Hepatocyte (in vitro differentiated cells): ENCODE results near the gene APBA2. TPM values are rescaled to one million over a fixed set of nuclear protein-coding genes. Genes with fewer than 3 reads are reported as not detected.

ENCODE experiments used
- DNase-seq: peaks from one replicate; pipeline ENCODE4 v3.0.0-alpha.2; 2016; ENCODE audit warnings: low spot score
- H2AFZ ChIP-seq: fragments of 200-600 bp; sonication (generic); 2 replicates; pipeline ENCODE4 v1.6.0; 2016; ENCODE audit warnings: antibody characterized with exemption, mild to moderate bottlenecking
- H3K27ac ChIP-seq: fragments of 200-600 bp; sonication (generic); 2 replicates; pipeline ENCODE4 v1.5.1; 2016; ENCODE audit warnings: mild to moderate bottlenecking
- H3K27me3 ChIP-seq: fragments of 200-600 bp; sonication (generic); 2 replicates; pipeline ENCODE4 v1.6.1; 2016
- H3K36me3 ChIP-seq: fragments of 200-600 bp; sonication (generic); replicated peaks from 2 replicates; pipeline ENCODE4 v1.5.1; 2016; ENCODE audit warnings: low read depth; ENCODE audit not compliant: insufficient read depth
- H3K4me1 ChIP-seq: fragments of 200-600 bp; sonication (generic); 2 replicates; pipeline ENCODE4 v1.5.1; 2016; ENCODE audit warnings: mild to moderate bottlenecking, moderate library complexity; ENCODE audit not compliant: insufficient read depth
- H3K4me2 ChIP-seq: fragments of 200-600 bp; sonication (generic); 2 replicates; pipeline ENCODE4 v1.6.0; 2016
- H3K4me3 ChIP-seq: fragments of 200-600 bp; sonication (generic); 2 replicates; pipeline ENCODE4 v1.5.1; 2016; ENCODE audit warnings: mild to moderate bottlenecking
- H3K79me2 ChIP-seq: fragments of 200-600 bp; sonication (generic); 2 replicates; pipeline ENCODE4 v1.6.0; 2017; ENCODE audit warnings: mild to moderate bottlenecking
- H3K9me2 ChIP-seq: fragments of 200-600 bp; sonication (generic); replicated peaks from 2 replicates; pipeline ENCODE4 v1.6.0; 2017; ENCODE audit warnings: mild to moderate bottlenecking; ENCODE audit not compliant: insufficient read depth
- H3K9me3 ChIP-seq: fragments of 200-600 bp; sonication (generic); 2 replicates; pipeline ENCODE4 v1.5.1; 2016; ENCODE audit warnings: low read depth, mild to moderate bottlenecking
- H4K20me1 ChIP-seq: fragments of 200-600 bp; sonication (generic); 2 replicates; pipeline ENCODE4 v1.6.0; 2016; ENCODE audit warnings: mild to moderate bottlenecking; ENCODE audit not compliant: insufficient read depth, poor library complexity, severe bottlenecking
- CTCF ChIP-seq: fragments of 200-600 bp; sonication (generic); IDR thresholded peaks from 2 replicates; pipeline ENCODE4 v1.5.1; 2016; ENCODE audit warnings: antibody characterized with exemption, mild to moderate bottlenecking; ENCODE audit not compliant: poor library complexity
- EZH2 ChIP-seq: fragments of 200-600 bp; sonication (generic); IDR thresholded peaks from 2 replicates; pipeline ENCODE4 v1.6.1; 2016; ENCODE audit warnings: antibody characterized with exemption, mild to moderate bottlenecking, borderline replicate concordance
- EZH2phosphoT487 ChIP-seq: fragments of 200-600 bp; sonication (generic); IDR thresholded peaks from one replicate; pipeline ENCODE4 v1.6.1; 2018; ENCODE audit warnings: antibody characterized with exemption, mild to moderate bottlenecking, low read depth, moderate library complexity; ENCODE audit not compliant: unreplicated experiment, severe bottlenecking
- WGBS: methylation state at CpG from one replicate; pipeline ENCODE4 v1.1.6; 2016; ENCODE audit warnings: low lambda C conversion rate; ENCODE audit errors: missing lambda C conversion rate; 5-methylcytosine and 5-hydroxymethylcytosine counted together
- polyA plus RNA-seq: library from polyadenylated mRNA; unstranded; fragments of >200 nt; fragmentation: Nextera tagmentation; extraction: Ambion mirVana; gene quantifications from 2 replicates; pipeline ENCODE4 v1.2.1, GENCODE V29; 2016
- total RNA-seq: library from RNA; depleted of rRNA; stranded (reverse); fragments of >200 nt; gene quantifications from 2 replicates; pipeline ENCODE4 v1.2.3, GENCODE V29; 2014

The APBA2 gene
- total and polyA plus RNA-seq, 2 experiments from 2014 or later: 8.4 to 10.1 TPM

GRCh38 chr15:28942571-28942970, 56.8 kb downstream of the APBA2 start:
- H3K27me3 ChIP-seq: no peaks in the 10 kb centered on the region
- H3K9me3 ChIP-seq: no peaks in the 10 kb centered on the region
- H2AFZ ChIP-seq: no peak overlapping the region
- WGBS: 92% methylated on average over 15 of the region's 15 CpGs
- H3K4me1 ChIP-seq: no peaks in the 10 kb centered on the region
- no peaks in the 10 kb centered on the region for H3K36me3 ChIP-seq
- no peak for DNase-seq
- H3K27ac ChIP-seq: no peak overlapping the region
- no peaks in the 10 kb centered on the region for H3K79me2 ChIP-seq
- H3K4me2 ChIP-seq: no peak overlapping the region
- no peaks in the 10 kb centered on the region for H3K9me2 ChIP-seq
- no peak overlapping the region for H3K4me3 ChIP-seq
- no peaks in the 10 kb centered on the region for H4K20me1 ChIP-seq
- TF ChIP-seq CTCF (no peak), EZH2phosphoT487 (no peak), EZH2 (no peak)

- H3K4me1 ChIP-seq: no peaks in the 10 kb centered on the region
- H3K4me3 ChIP-seq: no peak overlapping the region
- no peaks in the 10 kb centered on the region for H3K36me3 ChIP-seq
- no peaks in the 10 kb centered on the region for H4K20me1 ChIP-seq
- H3K4me2 ChIP-seq: no peak overlapping the region
- no peaks in the 10 kb centered on the region for H3K9me2 ChIP-seq
- TF ChIP-seq EZH2phosphoT487: no peak
- H3K9me3 ChIP-seq: no peaks in the 10 kb centered on the region
- no peak overlapping the region for H3K27ac ChIP-seq
- no peak overlapping the region for H2AFZ ChIP-seq
- no peak for DNase-seq
- H3K79me2 ChIP-seq: no peaks in the 10 kb centered on the region
- WGBS: 93% methylated on average over 8 of the region's 8 CpGs
- no peaks in the 10 kb centered on the region for H3K27me3 ChIP-seq
Measured at GRCh38 chr15:28943146-28943545, 57.4 kb downstream of the APBA2 start.

DNA sequence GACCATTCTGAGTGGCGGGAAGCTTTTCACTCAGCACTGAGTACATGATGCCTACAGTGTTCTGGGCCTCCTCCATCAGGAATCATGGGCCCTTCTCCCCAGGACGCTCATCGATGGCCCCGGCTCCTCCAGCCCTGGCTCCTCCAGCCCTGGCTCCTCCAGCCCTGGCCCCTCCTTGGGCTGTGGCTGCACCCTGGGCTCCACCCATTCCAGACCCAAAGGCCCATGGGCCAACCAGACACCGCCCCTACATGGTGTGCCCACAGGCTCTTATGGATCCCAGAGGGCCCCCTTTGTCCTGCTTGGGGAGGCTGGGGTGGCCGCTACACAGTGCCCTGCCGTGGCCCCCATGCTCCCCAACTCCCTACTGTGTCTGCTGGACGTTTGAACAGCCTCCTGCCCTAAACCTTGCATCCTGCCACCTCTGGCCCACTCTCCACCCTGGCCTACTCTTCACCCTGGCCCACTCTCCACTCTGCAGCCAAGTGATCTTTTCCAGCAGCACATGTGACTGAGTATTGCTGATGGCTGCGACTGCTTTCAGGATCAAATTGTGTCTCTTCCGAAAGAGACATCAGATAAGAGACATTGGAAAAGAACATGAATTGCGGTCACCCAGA, 57.9 kb downstream of the APBA2 start:
- H3K9me3 ChIP-seq: no peaks in the 10 kb centered on the region
- 94% methylated on average over 11 of the region's 11 CpGs for WGBS
- no peaks in the 10 kb centered on the region for H3K36me3 ChIP-seq
- TF ChIP-seq EZH2phosphoT487: no peak
- TF ChIP-seq EZH2: no peak
- no peak for TF ChIP-seq CTCF
- H3K27ac ChIP-seq: no peak overlapping the region
- no peaks in the 10 kb centered on the region for H4K20me1 ChIP-seq
- H3K4me1 ChIP-seq: no peaks in the 10 kb centered on the region
- H3K4me2 ChIP-seq: no peak overlapping the region
- H3K79me2 ChIP-seq: no peaks in the 10 kb centered on the region
- no peaks in the 10 kb centered on the region for H3K9me2 ChIP-seq
- no peak overlapping the region for H3K4me3 ChIP-seq
- DNase-seq: no peak
- H2AFZ ChIP-seq: no peak overlapping the region
- H3K27me3 ChIP-seq: no peaks in the 10 kb centered on the region

DNA sequence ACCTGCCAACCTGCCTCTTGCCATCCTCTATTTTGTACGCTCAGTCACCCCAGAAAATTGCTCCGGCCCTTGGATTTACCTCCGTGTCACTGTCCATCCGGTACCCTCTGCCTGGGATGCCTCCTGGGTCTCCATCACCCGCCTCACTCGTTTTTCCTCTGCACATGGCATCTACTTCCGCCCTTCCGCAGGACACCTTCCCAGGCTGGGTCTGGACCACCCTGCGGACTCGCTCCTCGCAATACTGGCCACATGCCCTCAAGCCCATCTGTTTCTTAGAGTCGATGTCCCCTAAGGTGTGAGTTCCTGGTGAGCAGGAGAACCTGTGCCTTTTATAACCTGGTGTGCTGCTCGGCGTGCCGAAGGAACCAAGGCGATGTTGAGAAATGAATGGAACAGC, 58.5 kb downstream of the APBA2 start:
- 97% methylated on average over 15 of the region's 16 CpGs for WGBS
- H4K20me1 ChIP-seq: no peaks in the 10 kb centered on the region
- H3K27ac ChIP-seq: no peak overlapping the region
- no peak overlapping the region for H3K4me2 ChIP-seq
- no peaks in the 10 kb centered on the region for H3K4me1 ChIP-seq
- H3K27me3 ChIP-seq: no peaks in the 10 kb centered on the region
- H3K4me3 ChIP-seq: no peak overlapping the region
- no peak for DNase-seq
- H3K9me3 ChIP-seq: no peaks in the 10 kb centered on the region
- TF ChIP-seq EZH2phosphoT487 (no peak), EZH2 (no peak), CTCF (no peak)
- H2AFZ ChIP-seq: no peak overlapping the region
- no peaks in the 10 kb centered on the region for H3K79me2 ChIP-seq
- H3K36me3 ChIP-seq: no peaks in the 10 kb centered on the region
- no peaks in the 10 kb centered on the region for H3K9me2 ChIP-seq
